Astrocyte of the spinal cord (primary cell): Measurements from ENCODE around the gene MESP1.

Experiments
- DNase-seq: peaks from one replicate; pipeline ENCODE4 v3.0.0; 2011; ENCODE audit warnings: low read depth, low spot score
- H3K4me3 ChIP-seq: 2 replicates; pipeline ENCODE4 v1.5.1; 2011; ENCODE audit warnings: low read depth, mild to moderate bottlenecking, low read length, moderate library complexity
- in situ Hi-C: cut with HindIII; loops from 2 replicates; pipeline ENCODE4 v1.10.0; 2017; ENCODE audit warnings: low sequenced_read_pairs
- TF ChIP-seq, protein P1 (sequence below): IDR thresholded peaks from 2 replicates; pipeline ENCODE4 v1.5.1; 2012; ENCODE audit warnings: low read depth, mild to moderate bottlenecking, low read length, inconsistent platforms

Gene MESP1

DNA sequence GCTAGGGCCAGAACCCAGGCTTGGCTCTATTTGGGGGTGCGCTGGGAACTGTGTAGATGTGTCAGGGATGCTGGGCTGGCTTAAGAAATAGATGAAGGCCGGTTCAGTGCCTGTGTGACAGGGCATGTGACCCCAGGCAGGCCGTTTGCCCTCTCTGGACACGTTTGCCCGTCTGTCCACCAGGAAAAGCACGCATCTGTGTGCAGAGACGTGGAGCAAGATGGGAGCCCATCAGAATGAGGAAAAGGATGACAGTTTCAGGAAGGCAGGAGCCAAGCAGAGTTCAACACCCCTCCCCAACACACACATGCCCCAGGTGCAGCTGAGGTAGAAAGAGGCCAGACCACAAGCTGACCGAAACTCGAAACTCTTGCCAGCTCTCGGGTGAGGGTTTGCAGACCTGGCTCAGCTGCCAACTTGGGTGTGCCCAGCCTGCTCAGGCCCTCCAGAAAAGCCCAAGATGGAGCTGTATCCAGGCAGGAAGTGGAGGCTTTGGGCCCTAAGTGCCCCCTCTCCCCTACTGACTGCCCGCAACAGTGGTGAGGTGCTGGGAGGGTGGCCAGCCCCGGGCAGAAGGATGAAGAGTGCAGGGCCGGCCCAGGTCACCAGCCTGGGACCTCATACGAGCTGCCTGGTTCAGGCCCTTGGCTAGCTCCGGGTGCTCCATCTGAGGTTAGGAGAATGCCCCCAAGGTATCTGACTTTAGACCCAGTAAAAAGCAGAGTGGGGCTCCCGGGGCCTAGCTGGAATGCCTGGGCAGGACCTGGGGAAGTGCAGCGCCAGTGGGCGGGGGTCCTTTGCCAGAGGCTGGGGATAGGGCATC is 10.2 kb upstream of the MESP1 start:
- no peak for DNase-seq
- H3K4me3 ChIP-seq: no peak overlapping the region
- in situ Hi-C loops: loop anchor here (25.0 kb wide), 1 partner anchor 101 kb away; no protein-coding TSS in a partner anchor
- TF ChIP-seq, protein P1, sequence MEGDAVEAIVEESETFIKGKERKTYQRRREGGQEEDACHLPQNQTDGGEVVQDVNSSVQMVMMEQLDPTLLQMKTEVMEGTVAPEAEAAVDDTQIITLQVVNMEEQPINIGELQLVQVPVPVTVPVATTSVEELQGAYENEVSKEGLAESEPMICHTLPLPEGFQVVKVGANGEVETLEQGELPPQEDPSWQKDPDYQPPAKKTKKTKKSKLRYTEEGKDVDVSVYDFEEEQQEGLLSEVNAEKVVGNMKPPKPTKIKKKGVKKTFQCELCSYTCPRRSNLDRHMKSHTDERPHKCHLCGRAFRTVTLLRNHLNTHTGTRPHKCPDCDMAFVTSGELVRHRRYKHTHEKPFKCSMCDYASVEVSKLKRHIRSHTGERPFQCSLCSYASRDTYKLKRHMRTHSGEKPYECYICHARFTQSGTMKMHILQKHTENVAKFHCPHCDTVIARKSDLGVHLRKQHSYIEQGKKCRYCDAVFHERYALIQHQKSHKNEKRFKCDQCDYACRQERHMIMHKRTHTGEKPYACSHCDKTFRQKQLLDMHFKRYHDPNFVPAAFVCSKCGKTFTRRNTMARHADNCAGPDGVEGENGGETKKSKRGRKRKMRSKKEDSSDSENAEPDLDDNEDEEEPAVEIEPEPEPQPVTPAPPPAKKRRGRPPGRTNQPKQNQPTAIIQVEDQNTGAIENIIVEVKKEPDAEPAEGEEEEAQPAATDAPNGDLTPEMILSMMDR: no peak

DNA sequence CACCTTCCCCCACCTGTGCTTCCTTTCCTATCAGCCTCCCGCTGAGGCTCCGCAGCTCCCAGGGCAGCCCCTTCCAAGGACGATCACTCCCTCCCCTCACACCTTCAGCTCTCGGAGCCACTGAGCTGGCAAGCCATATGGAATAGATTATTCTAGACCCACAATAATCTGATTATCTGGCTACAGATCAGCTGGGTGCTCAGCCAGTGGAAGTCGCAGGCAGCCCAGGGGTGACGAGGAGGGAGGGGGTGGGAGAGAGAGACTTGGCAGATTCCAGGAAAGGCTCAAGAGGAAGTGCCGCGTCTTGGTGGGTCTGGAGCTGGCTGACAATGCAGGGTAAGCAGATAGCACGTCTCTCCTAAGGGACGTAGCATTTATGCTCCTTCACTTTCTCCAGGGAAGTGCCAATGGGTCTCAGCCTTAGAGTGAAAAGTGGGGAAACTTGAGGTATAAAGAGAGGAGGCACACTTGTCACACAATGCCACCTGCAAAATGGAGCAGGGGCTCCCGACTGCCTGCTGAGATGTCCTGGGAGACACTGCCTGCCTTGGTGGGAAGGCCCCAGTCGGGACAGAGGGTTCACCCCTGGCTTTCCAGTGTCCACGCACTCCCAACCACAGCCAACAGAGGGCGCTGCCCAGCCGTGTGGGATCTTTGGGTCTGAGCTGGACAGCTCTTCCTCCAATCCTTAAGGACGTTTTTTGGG is 9.4 kb upstream of the MESP1 start:
- TF ChIP-seq, protein P1: peak; percentile 98
- H3K4me3 ChIP-seq: no peak overlapping the region
- DNase-seq: peak; percentile 62
- in situ Hi-C loops: loop anchor here (25.0 kb wide), 1 partner anchor 102 kb away; no protein-coding TSS in a partner anchor

DNA sequence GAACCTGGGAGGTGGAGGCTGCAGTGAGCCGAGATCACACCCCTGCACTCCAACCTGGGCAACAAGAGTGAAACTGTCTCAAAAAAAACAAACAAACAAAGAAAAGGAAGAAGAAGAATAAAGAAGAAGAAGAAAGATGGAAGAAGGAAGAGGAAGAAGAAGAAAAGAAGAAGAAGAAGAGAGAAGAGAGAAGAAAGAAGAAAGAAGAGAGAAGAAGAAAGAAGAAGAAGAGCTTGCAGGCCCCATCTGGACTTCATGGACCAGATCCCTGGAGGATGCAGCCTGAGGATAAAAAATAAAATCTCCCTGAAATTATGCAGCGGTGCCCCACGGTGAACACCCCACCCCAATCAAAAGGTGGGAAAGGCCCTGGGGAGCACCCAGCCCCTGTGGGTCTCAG is 8.8 kb upstream of the MESP1 start:
- no peak for DNase-seq
- in situ Hi-C loops: loop anchor here (25.0 kb wide), 1 partner anchor 102 kb away; no protein-coding TSS in a partner anchor
- TF ChIP-seq, protein P1: no peak
- H3K4me3 ChIP-seq: no peak overlapping the region

DNA sequence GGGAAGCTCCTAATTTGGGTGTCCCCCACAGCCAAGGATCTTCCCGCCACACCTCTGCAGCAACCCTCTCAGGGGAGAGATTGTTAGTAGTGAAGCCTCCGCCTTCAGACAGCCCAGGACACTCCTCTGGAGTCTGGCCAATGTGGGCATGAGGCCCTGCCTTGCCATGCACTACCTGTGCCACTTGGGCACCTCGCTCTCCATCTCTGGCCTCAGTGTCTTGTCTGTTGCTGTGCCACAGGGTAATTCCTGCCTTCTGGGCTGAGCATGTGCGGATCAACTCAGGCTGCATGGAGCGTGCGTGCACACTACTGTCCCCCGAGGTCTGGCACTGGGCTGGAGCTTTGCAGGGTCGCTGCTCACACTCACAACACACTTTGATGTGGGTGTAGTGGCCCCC is 7.9 kb upstream of the MESP1 start:
- in situ Hi-C loops: loop anchor here (25.0 kb wide), 1 partner anchor 103 kb away; no protein-coding TSS in a partner anchor
- H3K4me3 ChIP-seq: no peak overlapping the region
- no peak for DNase-seq
- TF ChIP-seq, protein P1: no peak

DNA sequence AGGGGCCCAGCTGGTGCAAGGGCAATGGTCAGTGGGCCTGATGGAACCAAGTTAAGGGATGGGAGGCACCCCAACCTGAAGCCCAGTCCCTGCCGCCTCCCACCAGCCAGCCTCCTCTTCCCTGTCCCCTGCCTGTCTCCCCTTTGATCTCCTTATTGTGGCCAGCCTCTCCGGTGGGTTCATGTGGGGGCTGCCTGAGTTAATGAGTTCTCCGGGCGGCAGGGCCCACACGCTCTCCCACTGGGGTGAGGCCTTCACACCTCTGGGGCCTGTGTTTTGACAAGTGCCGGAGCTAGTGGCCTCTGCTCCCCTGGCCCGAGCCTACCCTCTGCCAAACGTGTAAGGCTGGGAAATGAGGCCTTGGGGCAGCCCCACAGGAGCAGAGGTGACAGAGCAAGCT is 7.2 kb upstream of the MESP1 start:
- in situ Hi-C loops: loop anchor here (25.0 kb wide), 1 partner anchor 104 kb away; no protein-coding TSS in a partner anchor
- H3K4me3 ChIP-seq: no peak overlapping the region
- TF ChIP-seq, protein P1: no peak
- no peak for DNase-seq

DNA sequence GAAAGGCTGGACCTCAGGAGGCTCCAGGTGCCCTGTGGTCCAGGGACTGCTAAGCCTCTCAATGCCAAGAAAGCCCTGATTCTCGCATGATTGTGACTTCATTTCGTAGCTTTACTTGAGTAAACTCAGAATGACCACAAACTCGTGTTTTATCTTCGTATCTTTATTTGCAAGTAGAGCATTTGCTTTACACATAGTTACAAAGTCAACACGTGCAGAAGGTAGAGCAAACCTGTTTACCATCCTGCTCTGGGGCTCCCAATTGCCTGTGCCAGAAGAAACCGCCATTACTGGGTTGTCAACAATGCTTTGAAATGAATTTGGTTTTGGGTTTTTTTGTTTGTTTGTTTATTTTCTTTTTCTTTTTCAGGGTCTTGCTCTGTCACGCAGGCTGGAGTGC is 5.8 kb upstream of the MESP1 start:
- DNase-seq: no peak
- H3K4me3 ChIP-seq: no peak overlapping the region
- in situ Hi-C loops: loop anchor here (25.0 kb wide), 1 partner anchor 105 kb away; no protein-coding TSS in a partner anchor
- TF ChIP-seq, protein P1: no peak
